Right lobe of liver (tissue), 6 donors: ENCODE results near the gene DDB1. TPM values are rescaled to one million over a fixed set of nuclear protein-coding genes. Genes with fewer than 3 reads are reported as not detected.

Experiments
- ATAC-seq, 4 donors: fragments of 200-7000 bp; cut with Tn5 transposase; one replicate each; pipeline ENCODE4 v1.9.1; 2020; ENCODE audit warnings: mild to moderate bottlenecking in 4 of 4, moderate library complexity in 4 of 4
- DNase-seq, 3 donors: peaks; one replicate each; pipeline ENCODE4 v3.0.0-alpha.2; 2020
- H3K27ac ChIP-seq, 3 donors: fragments of 200-600 bp; one replicate each; pipeline ENCODE4 v1.8.0; 2022
- H3K27me3 ChIP-seq, 2 donors: fragments of 200-600 bp; one replicate each; pipeline ENCODE4 v1.8.0; 2022
- H3K36me3 ChIP-seq, 4 donors: fragments of 200-600 bp; sonication (generic) in 1 of 4; one replicate each; pipeline versions ENCODE4 v1.5.1 to v1.8.0; 2017 to 2022; ENCODE audit warnings: control low read depth in 1 of 4
- H3K4me1 ChIP-seq, 4 donors: fragments of 200-600 bp; sonication (generic) in 1 of 4; one replicate each; pipeline versions ENCODE4 v1.5.1 to v1.8.0; 2017 to 2022; ENCODE audit warnings: control low read depth in 1 of 4
- H3K4me3 ChIP-seq, 3 donors: fragments of 200-600 bp; one replicate each; pipeline ENCODE4 v1.8.0; 2022
- H3K9me3 ChIP-seq, 4 donors: fragments of 200-600 bp; sonication (generic) in 1 of 4; one replicate each; pipeline versions ENCODE4 v1.5.1 to v1.8.0; 2017 to 2022; ENCODE audit warnings: control low read depth in 1 of 4
- POLR2A ChIP-seq: fragments of 450-650 bp; IDR thresholded peaks from one replicate; pipeline ENCODE4 v1.6.1; 2017; ENCODE audit warnings: antibody characterized with exemption, mild to moderate bottlenecking
- WGBS: methylation state at CpG from one replicate; pipeline ENCODE4 v1.1.6; 2018; ENCODE audit warnings: low coverage, low lambda C conversion rate; ENCODE audit not compliant: insufficient coverage; ENCODE audit errors: missing lambda C conversion rate; 5-methylcytosine and 5-hydroxymethylcytosine counted together
- intact Hi-C, 2 donors: fragments of 100-400 bp; cut with DNase I; formaldehyde crosslinking; loops; one replicate each; pipeline versions ENCODE4 v1.11.2 to v1.14.1; 2022
- total RNA-seq, 6 experiments: library from RNA; depleted of rRNA in 2 of 6; stranded (reverse); fragments of >200 nt in 2 of 6; fragmentation: NEBNext Ultra II Directional in 3 of 6; extraction: Animal tissue kit (Norgen Biotek cat#: 25700) in 3 of 6; gene quantifications; one replicate each; pipeline versions ENCODE4 v1.1.0 to v1.2.4, GENCODE V29; 2016 to 2023
- TF ChIP-seq, protein P1 (sequence below), 4 donors: fragments of 200-600 bp in 3 of 4; fragments of 450-650 bp in 1 of 4; IDR thresholded peaks; one replicate each; pipeline versions ENCODE4 v1.5.1 to v1.8.0; 2016 to 2022; ENCODE audit warnings: antibody characterized with exemption in 4 of 4, mild to moderate bottlenecking in 2 of 4
- donor health status: DM: no; HTN: yes; CAD: no.
- donor health status: DM: no; HTN: no; CAD: no.
- donor health status: DM: no; HTN: no; CAD: no.
- donor health status: DM: no; HTN: yes; CAD: no.
- donor health status: DM: no; HTN: yes; CAD: no.

Gene DDB1
- total RNA-seq, 6 experiments from 2014 or later: 70.9 to 94.5 (median 83.9) TPM

GRCh38 chr11:61332281-61332796 lies 566 bp downstream of the DDB1 start:
- intact Hi-C loops: no loop called here
- DNase-seq (no peak), ATAC-seq (no peak)
- H3K4me3 ChIP-seq: peak overlapping the region; percentile 94 to 98 (median 96)
- 0% methylated on average over 19 of the region's 24 CpGs for WGBS
- H3K9me3 ChIP-seq: no peaks in the 10 kb centered on the region
- H3K27me3 ChIP-seq: no peaks in the 10 kb centered on the region
- H3K27ac ChIP-seq: peak overlapping the region; percentile 82 to 85 (median 83)
- TF ChIP-seq POLR2A: no peak
- TF ChIP-seq, protein P1, sequence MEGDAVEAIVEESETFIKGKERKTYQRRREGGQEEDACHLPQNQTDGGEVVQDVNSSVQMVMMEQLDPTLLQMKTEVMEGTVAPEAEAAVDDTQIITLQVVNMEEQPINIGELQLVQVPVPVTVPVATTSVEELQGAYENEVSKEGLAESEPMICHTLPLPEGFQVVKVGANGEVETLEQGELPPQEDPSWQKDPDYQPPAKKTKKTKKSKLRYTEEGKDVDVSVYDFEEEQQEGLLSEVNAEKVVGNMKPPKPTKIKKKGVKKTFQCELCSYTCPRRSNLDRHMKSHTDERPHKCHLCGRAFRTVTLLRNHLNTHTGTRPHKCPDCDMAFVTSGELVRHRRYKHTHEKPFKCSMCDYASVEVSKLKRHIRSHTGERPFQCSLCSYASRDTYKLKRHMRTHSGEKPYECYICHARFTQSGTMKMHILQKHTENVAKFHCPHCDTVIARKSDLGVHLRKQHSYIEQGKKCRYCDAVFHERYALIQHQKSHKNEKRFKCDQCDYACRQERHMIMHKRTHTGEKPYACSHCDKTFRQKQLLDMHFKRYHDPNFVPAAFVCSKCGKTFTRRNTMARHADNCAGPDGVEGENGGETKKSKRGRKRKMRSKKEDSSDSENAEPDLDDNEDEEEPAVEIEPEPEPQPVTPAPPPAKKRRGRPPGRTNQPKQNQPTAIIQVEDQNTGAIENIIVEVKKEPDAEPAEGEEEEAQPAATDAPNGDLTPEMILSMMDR (IDR thresholded peaks at IDR 0.05): no peak
- H3K36me3 ChIP-seq: peaks cover 0 to 25% (median 11%) of the 10 kb centered on the region in 4 donors
- H3K4me1 ChIP-seq: peaks cover 0 to 42% (median 15%) of the 10 kb centered on the region in 4 donors

GRCh38 chr11:61331651-61332050 lies 1.3 kb downstream of the DDB1 start:
- DNase-seq: no peak
- Histone ChIP-seq H3K9me3 (no peaks in the 10 kb centered on the region), H3K36me3 (peaks cover 0 to 32% (median 13%) of the 10 kb centered on the region in 4 donors), H3K27me3 (no peaks in the 10 kb centered on the region), H3K4me1 (peaks cover 0 to 40% (median 14%) of the 10 kb centered on the region in 4 donors), H3K4me3 (peak overlapping the region; percentile 94 to 98 (median 96)), H3K27ac (no peak overlapping the region)
- no peak for ATAC-seq
- TF ChIP-seq POLR2A: no peak
- TF ChIP-seq, protein P1 (IDR thresholded peaks at IDR 0.05): no peak
- intact Hi-C loops: no loop called here
- WGBS: 49% methylated on average over 5 of the region's 6 CpGs

- H3K4me3 ChIP-seq: no peak overlapping the region
- 87% methylated on average over 4 of the region's 4 CpGs for WGBS
- H3K9me3 ChIP-seq: no peaks in the 10 kb centered on the region
- peaks cover 0 to 25% (median 9%) of the 10 kb centered on the region in 4 donors for H3K4me1 ChIP-seq
- no peak overlapping the region for H3K27ac ChIP-seq
- no peaks in the 10 kb centered on the region for H3K27me3 ChIP-seq
- peaks cover 0 to 50% (median 23%) of the 10 kb centered on the region in 4 donors for H3K36me3 ChIP-seq
- no peak for TF ChIP-seq POLR2A
- TF ChIP-seq, protein P1 (IDR thresholded peaks at IDR 0.05): no peak
- DNase-seq (no peak), ATAC-seq (no peak)
- intact Hi-C loops: no loop called here
Observed at GRCh38 chr11:61329871-61330270, 3.0 kb downstream of the DDB1 start.

DNA sequence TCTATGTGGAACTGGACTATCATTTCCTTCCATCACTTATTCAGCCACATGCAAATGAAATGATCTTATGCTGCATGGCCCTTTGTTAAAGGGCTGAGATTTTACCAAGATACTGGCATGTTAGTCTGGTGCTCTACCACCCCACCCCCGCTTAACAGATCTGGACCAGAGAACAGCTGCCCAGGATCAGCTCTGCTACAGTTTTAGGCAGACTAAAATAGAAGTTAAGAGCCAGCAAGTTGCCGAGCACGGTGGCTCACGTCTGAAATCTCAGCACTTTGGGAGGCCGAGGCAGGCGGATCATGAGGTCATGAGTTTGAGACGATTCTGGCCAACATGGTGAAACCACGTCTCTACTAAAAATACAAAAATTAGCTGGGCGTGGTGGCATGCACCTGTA lies 4.6 kb downstream of the DDB1 start:
- peaks cover 0 to 63% (median 33%) of the 10 kb centered on the region in 4 donors for H3K36me3 ChIP-seq
- no peaks in the 10 kb centered on the region for H3K27me3 ChIP-seq
- ATAC-seq: no peak
- H3K4me1 ChIP-seq: peaks cover 0 to 14% (median 5%) of the 10 kb centered on the region in 4 donors
- no peak overlapping the region for H3K4me3 ChIP-seq
- H3K27ac ChIP-seq: no peak overlapping the region
- DNase-seq: no peak
- H3K9me3 ChIP-seq: no peaks in the 10 kb centered on the region
- intact Hi-C loops: no loop called here
- TF ChIP-seq, protein P1 (IDR thresholded peaks at IDR 0.05): no peak
- TF ChIP-seq POLR2A: no peak
- 88% methylated on average over 8 of the region's 9 CpGs for WGBS
